Right renal cortex interstitium (tissue), 3 donors: ENCODE results near the gene DSP. TPM values are rescaled to one million over a fixed set of nuclear protein-coding genes. Genes with fewer than 3 reads are reported as not detected.

Experiments
- DNase-seq, 3 donors: peaks; one replicate each; pipeline ENCODE4 v3.0.0-alpha.2; 2013; ENCODE audit warnings: low read depth in 3 of 3, low spot score in 2 of 3
- polyA plus RNA-seq, 3 donors: library from polyadenylated mRNA; unstranded; fragments of 120-200 nt; gene quantifications; one replicate each; pipeline ENCODE4 v1.2.1, GENCODE V29; 2013; ENCODE audit not compliant: insufficient read length in 3 of 3

DSP gene, protein sequence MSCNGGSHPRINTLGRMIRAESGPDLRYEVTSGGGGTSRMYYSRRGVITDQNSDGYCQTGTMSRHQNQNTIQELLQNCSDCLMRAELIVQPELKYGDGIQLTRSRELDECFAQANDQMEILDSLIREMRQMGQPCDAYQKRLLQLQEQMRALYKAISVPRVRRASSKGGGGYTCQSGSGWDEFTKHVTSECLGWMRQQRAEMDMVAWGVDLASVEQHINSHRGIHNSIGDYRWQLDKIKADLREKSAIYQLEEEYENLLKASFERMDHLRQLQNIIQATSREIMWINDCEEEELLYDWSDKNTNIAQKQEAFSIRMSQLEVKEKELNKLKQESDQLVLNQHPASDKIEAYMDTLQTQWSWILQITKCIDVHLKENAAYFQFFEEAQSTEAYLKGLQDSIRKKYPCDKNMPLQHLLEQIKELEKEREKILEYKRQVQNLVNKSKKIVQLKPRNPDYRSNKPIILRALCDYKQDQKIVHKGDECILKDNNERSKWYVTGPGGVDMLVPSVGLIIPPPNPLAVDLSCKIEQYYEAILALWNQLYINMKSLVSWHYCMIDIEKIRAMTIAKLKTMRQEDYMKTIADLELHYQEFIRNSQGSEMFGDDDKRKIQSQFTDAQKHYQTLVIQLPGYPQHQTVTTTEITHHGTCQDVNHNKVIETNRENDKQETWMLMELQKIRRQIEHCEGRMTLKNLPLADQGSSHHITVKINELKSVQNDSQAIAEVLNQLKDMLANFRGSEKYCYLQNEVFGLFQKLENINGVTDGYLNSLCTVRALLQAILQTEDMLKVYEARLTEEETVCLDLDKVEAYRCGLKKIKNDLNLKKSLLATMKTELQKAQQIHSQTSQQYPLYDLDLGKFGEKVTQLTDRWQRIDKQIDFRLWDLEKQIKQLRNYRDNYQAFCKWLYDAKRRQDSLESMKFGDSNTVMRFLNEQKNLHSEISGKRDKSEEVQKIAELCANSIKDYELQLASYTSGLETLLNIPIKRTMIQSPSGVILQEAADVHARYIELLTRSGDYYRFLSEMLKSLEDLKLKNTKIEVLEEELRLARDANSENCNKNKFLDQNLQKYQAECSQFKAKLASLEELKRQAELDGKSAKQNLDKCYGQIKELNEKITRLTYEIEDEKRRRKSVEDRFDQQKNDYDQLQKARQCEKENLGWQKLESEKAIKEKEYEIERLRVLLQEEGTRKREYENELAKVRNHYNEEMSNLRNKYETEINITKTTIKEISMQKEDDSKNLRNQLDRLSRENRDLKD (N-terminal part only)
- polyA plus RNA-seq, result 10 to 100 TPM; 64.8 to 88.6 (median 85.6) TPM

DNA sequence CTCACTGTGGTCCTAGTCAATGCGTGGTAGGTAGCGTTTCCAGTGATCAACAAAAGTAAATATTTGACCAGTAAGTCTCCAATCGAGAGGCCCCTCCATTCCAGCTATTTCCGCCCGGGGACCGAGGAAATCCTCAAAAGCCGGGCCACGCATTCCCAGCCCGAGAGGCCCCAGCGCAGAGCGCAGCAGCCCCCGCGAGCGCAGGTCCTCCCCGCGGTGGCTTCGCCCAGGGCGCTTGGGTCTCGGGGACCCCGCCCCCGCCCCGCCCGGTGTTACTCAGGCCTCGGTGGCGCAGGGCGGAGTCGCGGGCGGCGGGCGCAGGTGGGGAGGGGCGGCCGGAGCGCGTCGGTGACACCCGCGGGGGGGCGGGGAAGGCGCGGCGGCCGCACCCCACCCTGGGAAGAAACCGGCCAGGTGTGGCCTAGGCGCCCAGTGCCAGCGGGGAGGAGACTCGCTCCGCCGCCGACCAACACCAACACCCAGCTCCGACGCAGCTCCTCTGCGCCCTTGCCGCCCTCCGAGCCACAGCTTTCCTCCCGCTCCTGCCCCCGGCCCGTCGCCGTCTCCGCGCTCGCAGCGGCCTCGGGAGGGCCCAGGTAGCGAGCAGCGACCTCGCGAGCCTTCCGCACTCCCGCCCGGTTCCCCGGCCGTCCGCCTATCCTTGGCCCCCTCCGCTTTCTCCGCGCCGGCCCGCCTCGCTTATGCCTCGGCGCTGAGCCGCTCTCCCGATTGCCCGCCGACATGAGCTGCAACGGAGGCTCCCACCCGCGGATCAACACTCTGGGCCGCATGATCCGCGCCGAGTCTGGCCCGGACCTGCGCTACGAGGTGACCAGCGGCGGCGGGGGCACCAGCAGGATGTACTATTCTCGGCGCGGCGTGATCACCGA lies at the start of gene DSP:
DSP (plus strand) TSS at position 497 of the 890 bp plus-strand sequence; CDS start at position 742, 245 bp downstream.
- peak in 1 of 3 donors; percentile 40 for DNase-seq

GRCh38 chr6:7493866-7494265 lies 47.6 kb upstream of the DSP start:
- no peak for DNase-seq

DNA sequence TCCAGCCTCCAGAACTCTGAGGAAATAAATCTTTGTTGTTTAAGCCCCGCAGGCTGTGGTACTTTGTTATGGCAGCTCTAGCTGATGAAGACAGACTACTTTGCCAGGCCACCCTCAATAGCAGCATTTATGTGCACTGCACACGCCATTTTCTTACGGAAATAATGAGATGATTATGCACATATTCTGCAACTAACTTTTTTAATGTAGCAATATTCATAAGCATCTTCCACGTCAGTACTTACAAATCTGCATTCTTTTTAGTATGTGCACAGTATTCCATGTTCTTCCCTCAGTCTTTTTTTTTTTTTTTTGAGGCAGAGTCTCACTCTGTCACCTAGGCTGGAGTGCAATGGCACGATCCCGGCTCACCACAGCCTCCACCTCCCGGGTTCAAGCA lies 46.8 kb upstream of the DSP start:
- DNase-seq, result no peak

DNA sequence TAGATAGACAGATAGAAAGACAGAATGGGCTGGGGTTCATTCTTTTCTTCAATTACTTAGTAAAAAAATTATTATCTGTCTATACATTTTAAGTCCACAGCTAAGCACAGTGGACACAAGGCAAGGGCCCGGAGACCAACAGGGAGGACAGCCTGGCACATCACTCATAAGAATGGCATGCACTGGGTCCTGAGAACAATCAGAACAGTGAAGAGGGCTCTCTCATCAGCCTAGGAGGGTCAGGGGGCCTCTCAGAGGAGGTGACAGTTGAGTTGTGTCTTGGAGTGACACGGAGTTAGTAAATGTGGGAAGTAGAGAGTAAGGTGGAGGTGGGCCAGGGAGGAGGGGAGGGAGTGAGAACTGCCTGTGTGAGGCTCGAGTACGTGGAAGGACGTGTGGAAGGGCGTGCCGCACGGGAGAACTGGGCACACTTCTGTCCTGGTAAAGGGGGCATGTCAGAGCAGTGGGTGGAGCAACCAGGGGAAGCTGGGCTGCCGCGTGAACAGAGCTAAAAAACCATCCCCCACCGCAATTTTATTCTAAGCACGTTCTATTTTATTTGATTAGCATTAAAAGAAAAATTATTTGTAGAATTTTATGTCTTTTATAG lies 45.1 kb upstream of the DSP start:
- no peak for DNase-seq

DNA sequence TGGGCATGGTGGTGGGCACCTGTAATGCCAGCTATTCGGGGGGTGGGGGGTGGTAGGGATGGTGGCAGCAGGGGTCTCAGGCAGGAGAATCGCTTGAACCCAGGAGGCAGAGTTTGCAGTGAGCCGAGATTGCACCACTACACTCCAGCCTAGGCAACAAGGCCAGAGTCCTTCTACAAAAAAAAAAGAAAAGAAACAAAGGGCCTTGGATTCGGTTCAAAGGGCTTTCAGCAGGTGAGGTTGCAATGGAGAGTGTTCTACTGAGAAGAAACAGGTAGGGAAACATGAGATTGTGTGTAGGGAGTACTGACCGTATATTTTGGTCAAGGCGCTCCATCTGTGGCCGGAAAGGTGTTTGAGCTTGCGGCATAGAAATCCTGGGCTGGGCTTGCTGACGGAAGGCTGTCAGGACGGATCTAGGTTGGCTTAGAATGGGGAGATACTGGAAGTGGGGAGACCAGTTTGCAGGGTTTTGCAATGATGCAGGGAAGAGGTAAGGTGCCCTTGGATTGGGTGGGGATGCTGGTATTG lies 40.7 kb upstream of the DSP start:
- DNase-seq, result no peak

- no peak for DNase-seq
Measured at GRCh38 chr6:7502743-7503142, 38.7 kb upstream of the DSP start.

GRCh38 chr6:7504041-7504440 lies 37.4 kb upstream of the DSP start:
- no peak for DNase-seq

DNA sequence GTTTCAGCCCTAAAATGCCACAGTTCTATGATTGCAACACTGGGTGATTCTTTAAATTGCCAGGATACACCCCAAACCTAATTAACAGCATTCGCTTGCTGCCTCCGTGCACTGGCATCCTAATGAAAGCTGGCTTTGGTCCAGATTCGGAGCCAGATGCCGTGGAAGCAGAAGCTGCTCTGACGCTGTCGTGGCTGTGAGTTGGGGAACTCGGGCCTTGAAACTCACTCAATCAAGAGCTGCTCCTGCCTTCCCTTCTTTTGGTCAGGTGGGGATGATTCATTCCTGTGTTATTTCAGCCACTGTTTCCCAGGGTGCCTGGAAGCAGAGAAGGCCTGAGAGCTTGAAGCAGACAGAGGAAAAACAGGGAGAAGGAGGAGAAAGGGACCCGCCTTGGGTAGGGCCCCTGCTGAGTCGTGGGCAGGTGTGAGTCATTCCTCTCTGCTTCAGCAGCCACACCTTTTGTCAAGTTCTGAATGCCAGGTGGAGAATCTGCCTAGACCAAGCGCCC lies 36.2 kb upstream of the DSP start:
- DNase-seq, result peak in 1 of 3 donors; percentile 10

DNA sequence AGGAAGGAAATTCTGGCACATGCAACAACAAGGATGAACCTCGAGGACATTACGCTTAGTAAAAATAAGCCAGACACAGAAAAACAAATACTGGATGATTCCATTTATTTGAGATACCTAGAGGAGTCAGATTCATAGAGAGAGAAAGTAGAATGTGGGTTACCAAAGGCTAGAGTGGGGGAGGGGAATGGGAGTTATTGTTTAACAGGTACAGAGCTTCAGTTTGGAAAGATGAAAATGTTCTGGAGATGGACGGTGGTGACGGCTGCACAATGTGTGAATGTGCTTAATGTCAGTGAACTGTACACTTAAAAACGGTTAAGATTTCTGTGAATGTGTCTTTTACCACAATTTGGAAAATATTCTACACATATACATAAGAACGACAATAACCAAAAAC lies 33.9 kb upstream of the DSP start:
- no peak for DNase-seq

DNA sequence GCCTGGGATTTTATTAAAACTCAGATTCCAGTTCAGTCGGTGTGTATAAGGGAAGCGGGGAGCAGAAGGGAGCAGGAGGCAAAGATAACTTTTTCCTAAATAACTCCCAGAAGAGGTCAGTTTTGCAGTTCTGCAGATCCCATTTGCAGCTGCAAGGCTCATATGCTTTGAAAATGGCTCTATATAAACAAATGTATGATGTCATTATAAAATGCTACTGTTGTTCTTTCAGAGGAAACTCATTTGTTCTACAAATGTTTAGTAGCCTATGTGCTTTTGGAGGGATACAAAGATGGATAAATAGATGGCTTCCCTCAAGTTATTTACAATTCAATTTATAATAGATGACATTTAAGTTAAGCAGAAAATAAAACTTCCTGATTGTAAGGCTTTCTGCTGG lies 29.2 kb upstream of the DSP start:
- DNase-seq, result no peak

DNA sequence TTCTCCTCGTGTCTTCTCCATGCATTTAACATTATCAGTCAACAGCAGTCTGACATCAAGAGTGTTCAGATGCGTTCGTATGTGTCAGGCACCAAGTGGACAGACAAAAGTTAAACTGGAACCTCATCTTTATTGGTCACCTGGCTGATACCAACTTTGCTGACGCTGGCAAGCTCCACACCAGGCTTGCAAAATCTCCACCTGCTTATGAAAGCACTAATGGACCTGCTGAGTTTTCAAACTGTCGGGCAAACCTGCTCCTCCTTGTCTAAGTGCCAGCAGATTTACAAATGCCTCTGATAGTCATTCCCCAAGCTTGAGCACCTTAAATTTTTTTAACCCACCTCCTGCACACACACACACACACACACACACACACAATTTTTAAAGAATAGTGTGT lies 27.9 kb upstream of the DSP start:
- no peak for DNase-seq

- DNase-seq, result no peak
Measured at GRCh38 chr6:7515363-7515762, 26.1 kb upstream of the DSP start.

GRCh38 chr6:7518877-7519276 lies 22.6 kb upstream of the DSP start:
- no peak for DNase-seq

DNA sequence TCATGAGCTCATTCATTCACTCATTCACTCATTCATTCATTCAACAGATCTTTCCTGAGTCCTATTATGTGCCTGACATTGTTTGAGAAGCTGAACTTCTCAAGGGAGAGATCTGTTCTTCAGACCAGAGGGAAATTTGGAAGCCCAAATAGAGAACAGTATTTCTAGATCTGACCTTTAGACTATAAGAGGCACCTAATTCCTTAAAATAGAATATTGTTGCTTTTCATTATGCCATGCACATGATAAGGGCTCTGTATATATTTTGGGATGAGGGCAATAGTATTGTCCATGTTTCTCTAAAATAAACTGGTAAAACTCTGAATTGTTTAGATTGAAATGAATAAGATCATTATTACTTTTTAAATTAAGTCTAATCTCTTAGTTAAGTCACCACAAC lies 18.6 kb upstream of the DSP start:
- no peak for DNase-seq

GRCh38 chr6:7523922-7524321 lies 17.5 kb upstream of the DSP start:
- no peak for DNase-seq

DNA sequence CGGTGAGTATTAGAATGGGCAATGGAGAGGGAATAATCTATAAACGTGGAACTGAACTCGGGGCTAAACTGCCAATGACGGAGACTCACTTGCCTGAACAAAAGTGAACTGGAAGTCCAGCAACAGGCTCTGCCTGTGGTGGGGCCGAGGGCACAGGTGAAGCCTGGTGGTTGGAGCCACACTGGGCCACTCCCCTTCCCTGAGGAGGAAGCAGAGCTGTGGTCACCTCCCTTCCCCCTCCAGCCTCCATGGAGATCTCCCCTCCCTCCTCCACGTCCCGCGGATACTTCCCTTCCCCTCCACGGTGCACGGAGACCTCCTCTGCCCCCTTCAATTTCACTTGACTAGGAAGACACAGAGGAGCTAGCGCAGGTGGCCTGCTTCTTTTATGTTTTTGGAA lies 14.7 kb upstream of the DSP start:
- DNase-seq, result no peak

- DNase-seq, result no peak
Measured at GRCh38 chr6:7528565-7528964, 12.9 kb upstream of the DSP start.

GRCh38 chr6:7529141-7529540 lies 12.3 kb upstream of the DSP start:
- DNase-seq, result no peak

DNA sequence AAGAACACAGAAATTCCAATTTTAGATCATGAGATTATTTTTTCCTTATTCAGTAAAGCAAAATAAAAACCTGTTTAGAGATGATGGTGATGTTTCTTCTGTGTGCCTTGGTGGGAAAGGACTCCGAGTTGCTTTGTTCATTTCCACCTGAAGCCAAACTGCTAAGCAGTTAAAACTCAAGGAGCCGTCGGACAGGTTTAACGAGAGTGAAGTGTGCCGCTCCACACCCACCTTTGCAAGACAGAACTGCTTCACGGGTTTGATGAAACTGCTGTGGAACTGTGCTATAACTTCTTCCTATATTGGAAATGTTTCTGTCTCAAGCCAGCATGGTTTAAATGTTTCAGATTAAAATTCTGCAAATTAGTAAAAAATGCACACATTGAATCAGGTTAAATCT lies 9.2 kb upstream of the DSP start:
- peak in 1 of 3 donors; percentile 59 for DNase-seq
